Activated naive CD4-positive, alpha-beta T cell treated with anti-CD3 and anti-CD28 coated beads, Interleukin-2, amount 10 ng/mL, durations not matched to agents 5 hours and 36 hours (primary cell): ENCODE results near the gene GUCY2F. TPM values are rescaled to one million over a fixed set of nuclear protein-coding genes. Genes with fewer than 3 reads are reported as not detected.

Experiments
- total RNA-seq, 2 experiments: library from RNA; stranded (reverse); gene quantifications; one replicate each; pipeline ENCODE4 v1.2.3, GENCODE V29; 2021

The GUCY2F gene
- total RNA-seq = not detected

DNA sequence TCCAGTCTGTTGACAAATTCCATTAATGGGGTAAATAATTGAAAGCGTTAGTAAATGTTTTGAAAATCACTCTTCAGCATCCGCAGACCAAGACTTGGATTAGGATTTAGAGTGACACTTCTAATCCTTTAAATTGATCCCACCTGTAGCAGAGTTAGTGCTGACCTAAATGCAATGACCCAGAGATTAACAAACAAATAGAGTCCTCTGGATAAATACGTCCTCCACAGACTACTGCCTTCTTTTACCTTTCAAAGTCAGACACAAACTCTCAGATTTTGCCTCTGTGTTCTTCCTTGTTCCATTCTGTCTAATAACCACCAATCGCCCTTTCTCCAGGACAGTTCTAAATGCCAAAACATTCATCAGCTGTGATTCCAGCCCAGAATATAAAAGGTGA lies at the start of gene GUCY2F:
Gene GUCY2F, minus strand, starts transcription at position 101 of the 400 bp plus-strand sequence. CDS start 6,150 bp downstream, outside the sequence.

Other genes starting within 250 kb of the GUCY2F start
- 10 to 100 TPM; 11.3 to 12.0 TPM for gene NXT2, start 54.8 kb upstream of the GUCY2F start, total RNA-seq
- under 1 TPM; 0.23 to 0.31 TPM for gene KCNE5, start 143.1 kb upstream of the GUCY2F start, total RNA-seq